Raji (cell line): ENCODE data around the gene IGFALS.

Experiments
- POLR2A ChIP-seq: IDR thresholded peaks from 2 replicates; pipeline ENCODE4 v1.6.1; 2011; ENCODE audit warnings: low read depth, low read length, control low read depth; ENCODE audit not compliant: insufficient read depth

IGFALS gene

DNA sequence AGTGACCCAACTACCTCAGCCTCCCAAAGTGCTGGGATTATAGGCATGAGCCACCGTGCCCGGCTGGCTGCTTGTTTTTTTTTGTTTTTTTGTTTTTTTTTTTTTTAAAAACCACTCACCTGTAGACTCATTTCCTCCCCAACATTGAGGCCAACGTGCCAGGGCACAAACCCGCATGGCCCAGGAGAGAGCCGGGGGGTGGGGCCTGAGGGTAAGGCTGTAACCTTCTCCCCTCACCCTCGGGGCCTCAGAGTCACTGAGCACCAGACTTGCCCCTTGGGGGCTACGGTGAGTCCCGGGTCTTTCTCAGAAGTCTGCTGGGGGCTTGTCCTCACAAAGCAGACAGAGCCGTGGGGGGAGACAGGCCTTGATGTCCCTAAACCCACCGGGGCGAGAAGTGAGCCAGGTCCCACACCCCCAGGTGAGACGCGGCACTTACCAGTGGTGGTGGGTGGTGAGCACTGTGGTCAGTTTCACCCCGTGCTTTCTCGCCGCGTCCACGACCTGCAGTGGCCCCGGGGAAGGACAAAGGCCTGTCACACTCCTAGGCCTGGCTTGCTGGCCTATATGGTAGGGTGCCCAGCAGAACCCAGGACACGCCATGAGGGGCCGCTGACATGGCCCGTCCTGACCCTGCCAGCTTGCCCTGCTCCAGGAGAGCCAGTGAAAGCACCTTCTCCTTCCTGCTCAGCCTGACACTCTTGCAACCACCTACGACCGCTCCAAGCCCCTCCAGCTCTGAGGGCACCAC, 28.5 kb upstream of the IGFALS start:
- TF ChIP-seq POLR2A = no peak

- TF ChIP-seq POLR2A = no peak
Measured at GRCh38 chr16:1820946-1821290, 27.4 kb upstream of the IGFALS start.

- TF ChIP-seq POLR2A = no peak
Measured at GRCh38 chr16:1820096-1820945, 26.8 kb upstream of the IGFALS start.

- TF ChIP-seq POLR2A = no peak
Measured at GRCh38 chr16:1819611-1820010, 26.1 kb upstream of the IGFALS start.

- no peak for TF ChIP-seq POLR2A
Measured at GRCh38 chr16:1818873-1819525, 25.5 kb upstream of the IGFALS start.

GRCh38 chr16:1818204-1818872, 24.8 kb upstream of the IGFALS start:
- TF ChIP-seq POLR2A = no peak

GRCh38 chr16:1817716-1818115, 24.2 kb upstream of the IGFALS start:
- no peak for TF ChIP-seq POLR2A

DNA sequence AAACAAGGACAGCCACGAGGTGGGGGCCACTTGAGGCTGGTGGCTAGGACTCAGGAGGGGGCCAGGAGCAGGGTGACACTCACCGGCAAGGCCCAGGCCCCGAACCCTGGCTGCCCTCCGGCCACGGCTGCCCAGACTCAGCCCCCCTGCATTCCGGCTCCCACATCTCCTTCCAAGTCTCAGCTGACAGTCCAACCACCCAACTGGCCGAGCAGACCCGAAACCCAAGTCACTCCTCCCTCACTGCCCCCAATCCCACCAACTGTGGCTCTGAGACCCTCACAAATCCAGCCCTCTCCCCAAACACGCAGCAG, 23.7 kb upstream of the IGFALS start:
- no peak for TF ChIP-seq POLR2A

GRCh38 chr16:1816396-1817275, 23.1 kb upstream of the IGFALS start:
- TF ChIP-seq POLR2A = no peak

DNA sequence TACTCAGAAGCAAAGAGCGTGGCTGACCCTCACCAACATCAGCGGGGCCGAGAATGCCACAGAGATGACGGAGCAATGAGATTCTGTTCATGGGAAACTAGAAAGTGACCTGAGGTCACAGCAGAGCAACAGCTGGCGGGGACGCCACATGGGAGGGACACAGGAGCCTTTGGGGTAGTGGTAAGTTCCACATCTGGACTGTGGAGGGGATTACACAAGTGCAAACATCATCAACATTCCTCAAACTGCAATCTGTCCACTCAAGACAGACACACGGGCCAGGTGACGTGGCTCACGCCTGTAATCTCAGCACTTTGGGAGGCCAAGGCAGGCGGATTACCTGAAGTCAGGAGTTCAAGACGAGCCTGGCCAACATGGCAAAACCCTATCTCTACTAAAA, 22.0 kb upstream of the IGFALS start:
- no peak for TF ChIP-seq POLR2A

DNA sequence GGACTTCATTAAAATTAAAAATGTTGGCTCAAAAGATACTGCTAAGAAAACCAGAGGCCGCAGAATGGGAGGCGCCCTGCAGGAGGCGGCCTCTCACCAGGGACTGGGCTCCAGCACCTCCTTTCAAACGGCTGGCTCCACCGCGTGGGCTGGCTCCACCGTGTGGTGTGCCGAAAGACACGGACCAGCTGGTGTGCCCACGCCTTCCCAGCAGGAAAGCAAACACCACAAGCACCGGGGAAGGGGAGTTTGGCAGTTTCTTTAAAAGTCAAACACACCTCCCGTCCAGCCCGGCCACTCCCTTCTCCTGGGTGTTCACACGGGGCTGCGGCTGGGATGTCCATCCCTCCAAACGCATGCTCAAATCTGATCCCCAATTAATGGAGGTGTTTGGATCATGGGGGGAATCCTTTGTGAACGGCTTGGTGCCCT, 19.2 kb upstream of the IGFALS start:
- TF ChIP-seq POLR2A = no peak

DNA sequence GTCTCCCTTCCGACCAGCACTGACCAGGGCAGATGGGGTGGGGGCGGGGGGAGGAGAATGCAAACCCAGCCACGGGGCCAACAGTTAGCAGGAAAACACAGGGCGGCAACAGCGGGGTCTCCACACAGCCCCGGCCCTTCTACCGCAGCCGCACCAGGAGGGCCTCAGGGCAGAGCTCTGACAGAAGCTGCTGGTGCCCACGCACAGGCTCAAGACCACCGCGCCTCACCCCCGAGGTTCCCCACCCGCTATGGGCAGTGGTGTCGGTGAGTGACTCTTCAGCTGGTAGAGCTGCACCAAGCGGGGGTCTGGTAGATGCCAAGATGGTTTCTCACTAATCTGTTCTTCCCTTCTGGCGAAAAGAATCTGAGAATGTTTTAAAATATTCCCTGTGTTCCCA, 17.0 kb upstream of the IGFALS start:
- no peak for TF ChIP-seq POLR2A

DNA sequence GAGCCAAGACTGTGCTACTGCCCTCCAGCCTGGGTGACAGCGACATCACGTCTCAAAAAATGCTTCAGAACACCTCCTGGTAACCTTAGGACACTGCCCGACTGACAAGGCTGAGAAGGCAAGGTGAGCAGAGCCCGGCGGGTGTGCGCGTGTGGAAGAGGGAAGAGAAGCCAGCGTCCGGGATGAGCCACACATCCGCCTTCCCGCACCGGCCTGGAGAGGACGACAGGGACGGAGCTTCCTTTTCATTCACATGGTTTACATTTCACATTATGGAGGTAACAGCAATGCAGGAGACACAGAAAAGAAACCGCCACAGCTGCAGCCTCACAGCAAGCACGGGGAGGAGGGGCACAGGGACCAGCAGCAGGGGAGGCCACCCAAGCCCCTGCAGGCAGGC, 16.6 kb upstream of the IGFALS start:
- no peak for TF ChIP-seq POLR2A

GRCh38 chr16:1809281-1809801, 15.8 kb upstream of the IGFALS start:
- TF ChIP-seq POLR2A = no peak
